Measurements from ENCODE around the gene SH3D19. TPM values are rescaled to one million over a fixed set of nuclear protein-coding genes. Genes with fewer than 3 reads are reported as not detected.

Gene SH3D19
- 125 and 149 TPM in 2 replicates for total RNA-seq

GRCh38 chr4:151325111-151325948 is at the start of gene SH3D19:
Gene SH3D19 (minus strand): TSS chr4:151325605. CDS start chr4:151325352, 253 bp downstream.

GRCh38 chr4:151276787-151277562 is 48.4 kb downstream of the SH3D19 start, which contains the start of gene PRSS48:
Gene PRSS48 (plus strand): TSS chr4:151277161. CDS start chr4:151277173, 12 bp downstream.

GRCh38 chr4:151099229-151099975 is 226.0 kb downstream of the SH3D19 start, which contains the start of gene RPS3A:
Gene RPS3A (plus strand): TSS chr4:151099628. CDS start chr4:151099653, 25 bp downstream.

Small RNAs within 50 kb of the gene (small RNA-seq; reads per million reads assigned to genes)
- gene AC104819.2 (not detected), gene RNU6-1282P (not detected), gene SNORD73A (not detected), gene SNORD73B (11.2 reads per million, percentile 96 among the genes with 10 or more reads in this experiment)

Other genes with a start within 250 kb of the SH3D19 start
- 2,150 and 2,168 TPM in 2 replicates for gene RPS3A, start 226.0 kb downstream of the SH3D19 start, total RNA-seq
- gene PRSS48, start 48.4 kb downstream of the SH3D19 start, total RNA-seq = not detected in 2 replicates
- gene FHIP1A, start 83.6 kb upstream of the SH3D19 start, total RNA-seq = 1.1 and 3.9 TPM in 2 replicates